T47D (cell line): ENCODE data around the gene KCNB1.

Source experiments
- DNase-seq, 2 experiments: peaks; one replicate each; pipeline versions ENCODE4 v3.0.0 to v3.0.0-alpha.2; 2011 to 2012; ENCODE audit warnings: low read depth in 1 of 2, low spot score in 1 of 2
- JUND ChIP-seq: IDR thresholded peaks from 2 replicates; pipeline ENCODE4 v1.6.1; 2012; ENCODE audit warnings: low read depth
- in situ Hi-C: cut with HindIII; loops from 2 replicates; pipeline ENCODE4 v1.10.0; 2016; ENCODE audit warnings: low sequenced_read_pairs, low pct_unique_long_range_greater_than_20kb

The KCNB1 gene

DNA sequence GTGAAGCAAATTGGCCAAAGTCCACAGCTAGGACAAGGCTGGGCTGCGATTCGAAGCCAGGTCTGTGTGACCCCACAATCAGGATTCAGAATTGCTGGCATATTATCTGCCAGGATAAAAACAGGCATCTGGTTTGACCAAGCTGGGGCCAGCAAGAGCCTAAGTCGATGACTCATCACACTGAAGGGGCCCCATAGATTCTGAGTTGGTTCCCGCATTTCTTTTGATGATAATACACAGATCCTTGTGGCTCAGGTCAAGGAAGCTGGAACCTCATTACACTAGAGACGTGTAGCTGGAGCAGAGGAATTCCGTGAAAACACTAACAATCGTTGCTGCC lies 6.5 kb downstream of the KCNB1 start:
- in situ Hi-C loops = no loop called here

DNA sequence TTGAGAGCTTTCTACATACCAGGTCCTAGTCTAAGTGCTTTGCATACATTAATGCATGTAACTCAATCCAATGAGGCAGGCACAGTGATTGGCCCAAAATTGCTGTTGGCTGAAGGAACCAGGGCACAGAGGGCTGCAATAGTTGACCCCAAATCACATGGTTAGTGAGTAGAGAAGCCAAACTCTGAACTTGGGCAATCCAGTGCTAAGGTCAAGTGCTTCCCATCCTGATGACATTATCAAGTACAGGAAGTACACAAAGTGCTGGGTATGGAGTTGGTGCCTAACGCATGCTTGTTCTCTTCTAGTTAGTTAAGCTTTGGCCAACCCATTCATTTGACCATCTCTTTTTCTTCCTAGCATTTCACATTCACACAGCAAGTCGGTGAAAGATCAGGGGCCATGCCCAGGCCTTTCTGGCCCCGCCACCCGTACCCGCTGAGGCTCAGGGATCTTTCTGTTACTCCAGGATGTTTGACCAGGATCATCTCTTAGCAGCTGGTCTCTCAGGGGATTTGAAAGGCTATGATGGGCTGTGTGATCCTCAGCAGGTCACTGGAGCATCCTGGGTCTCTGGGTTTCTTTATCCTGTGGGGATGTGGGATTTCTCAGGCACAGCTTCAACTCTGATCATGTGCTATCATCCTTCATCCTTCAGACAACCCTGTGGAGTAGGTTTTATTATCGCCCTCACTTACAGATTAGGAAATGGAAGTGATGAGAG lies 7.0 kb downstream of the KCNB1 start:
- in situ Hi-C loops = no loop called here
- TF ChIP-seq JUND = no peak
- no peak for DNase-seq

More for the DNA sequence above, 6.5 kb downstream of the KCNB1 start:
- TF ChIP-seq JUND = no peak
- no peak for DNase-seq

DNA sequence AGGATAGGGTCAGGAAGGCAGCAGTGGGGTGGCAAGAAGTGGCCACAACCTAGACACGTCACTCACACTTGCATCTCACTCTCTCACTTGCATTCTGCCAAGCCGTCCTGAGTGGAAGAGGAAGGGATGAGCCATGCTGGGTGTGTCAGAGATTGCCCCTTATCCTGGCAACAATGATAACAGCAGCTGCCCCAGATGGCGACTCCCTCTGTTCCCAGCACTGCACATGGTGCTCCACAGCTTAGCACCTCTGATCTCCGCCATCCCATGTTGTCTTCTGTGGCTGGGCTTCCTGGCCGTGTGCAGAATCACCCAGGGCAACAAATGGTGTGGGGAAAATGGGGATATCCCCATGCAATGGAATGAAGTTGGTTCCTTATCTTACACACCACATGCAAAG lies 11.1 kb downstream of the KCNB1 start:
- in situ Hi-C loops = no loop called here
- no peak for DNase-seq
- no peak for TF ChIP-seq JUND

DNA sequence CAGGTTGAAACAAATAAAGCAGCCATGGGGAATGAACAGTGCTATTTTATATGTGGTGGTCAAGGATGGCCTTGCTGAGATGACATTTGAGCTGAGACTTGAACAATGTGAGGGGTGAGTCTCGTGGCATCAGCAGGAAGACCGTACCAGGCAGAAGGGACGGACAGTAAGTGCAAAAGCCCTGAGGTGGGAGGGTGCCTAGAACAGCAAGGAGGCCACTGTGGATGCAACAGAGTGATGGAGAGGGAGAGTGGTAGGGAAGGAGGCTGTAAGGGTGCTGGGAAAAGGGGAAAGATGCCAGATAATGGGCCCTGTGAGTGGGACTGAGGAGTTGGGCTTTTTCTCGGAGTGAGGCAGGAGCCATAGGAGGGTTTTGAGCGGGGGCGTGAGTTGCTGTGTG lies 11.5 kb downstream of the KCNB1 start:
- TF ChIP-seq JUND = no peak
- DNase-seq = no peak
- in situ Hi-C loops = no loop called here

DNA sequence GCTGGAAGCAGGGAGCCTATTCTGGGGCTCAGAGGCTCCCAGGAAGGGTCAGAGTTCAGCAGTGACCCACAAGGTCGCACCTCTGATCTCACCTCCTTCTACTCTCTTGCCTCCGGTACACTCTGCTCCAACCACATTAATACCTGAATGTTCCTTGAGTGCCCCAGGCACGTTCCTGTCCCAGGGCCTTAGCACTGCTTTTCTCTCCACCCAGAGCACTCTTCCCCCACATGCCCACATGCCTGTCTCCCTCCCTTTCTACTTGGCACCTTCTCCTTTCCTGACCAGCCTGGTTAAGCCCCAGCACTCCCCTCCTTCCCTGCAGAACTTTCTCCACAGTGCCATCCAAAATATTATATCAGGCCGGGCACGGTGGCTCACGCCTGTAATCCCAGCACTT lies 13.4 kb downstream of the KCNB1 start:
- in situ Hi-C loops = no loop called here
- no peak for TF ChIP-seq JUND
- no peak for DNase-seq

DNA sequence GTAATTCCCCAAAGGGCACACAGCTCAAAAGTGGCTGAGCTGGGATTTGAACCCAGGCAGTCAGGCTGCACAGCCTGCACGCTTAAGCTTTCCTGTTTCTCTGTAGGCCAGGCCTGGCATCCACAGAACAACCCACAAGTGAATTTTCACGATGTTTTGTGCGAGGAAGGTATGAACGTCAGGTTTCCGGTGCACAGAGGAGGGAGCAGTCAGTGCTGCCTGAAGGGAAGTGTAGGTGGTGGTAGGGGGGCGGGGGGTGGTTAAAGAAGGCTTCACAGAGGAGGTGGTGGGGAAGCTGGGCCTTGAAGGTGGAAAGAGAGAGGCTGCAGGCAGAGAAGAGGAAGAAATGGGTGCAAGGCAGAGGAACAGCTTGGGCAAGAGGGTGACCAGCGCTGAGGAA lies 14.1 kb downstream of the KCNB1 start:
- in situ Hi-C loops = no loop called here
- DNase-seq = no peak
- no peak for TF ChIP-seq JUND

DNA sequence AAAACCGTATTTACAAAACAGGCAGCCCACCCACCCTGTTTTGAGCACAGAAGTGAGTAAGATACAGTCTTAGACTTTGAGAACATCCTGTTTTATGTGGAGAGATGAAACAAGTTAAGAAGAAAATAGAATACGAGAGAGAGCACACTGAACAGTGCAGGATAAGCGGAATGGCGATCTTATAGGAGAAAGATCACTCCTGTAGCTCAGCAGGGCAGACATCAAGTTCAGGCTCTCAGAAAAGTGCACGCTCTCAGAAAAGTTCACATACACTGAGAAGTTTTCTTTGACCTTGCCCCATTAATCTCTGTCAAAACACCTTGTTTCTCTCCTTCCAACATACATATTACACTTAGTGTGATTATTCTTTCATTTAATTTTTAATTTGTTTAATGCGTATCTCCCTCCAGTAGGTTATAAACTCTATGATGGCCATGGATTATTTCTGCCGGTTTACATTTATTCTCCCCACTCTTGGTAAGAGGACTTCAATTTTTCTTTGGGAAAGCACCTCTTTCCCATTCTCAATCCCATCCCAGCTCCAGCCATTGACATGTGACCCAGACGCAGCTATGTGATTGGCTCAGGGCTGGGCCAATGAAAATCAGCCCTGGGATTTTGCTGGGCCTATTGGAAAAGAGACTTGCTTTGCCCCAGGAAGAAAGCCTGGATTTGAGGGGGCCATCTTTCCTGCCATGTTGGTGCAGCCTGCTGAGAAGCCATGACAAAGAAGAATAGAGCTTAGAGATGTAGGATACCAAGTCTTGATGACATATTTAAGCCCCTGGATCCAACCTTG lies 16.2 kb downstream of the KCNB1 start:
- in situ Hi-C loops = no loop called here
- no peak for DNase-seq
- TF ChIP-seq JUND = no peak

DNA sequence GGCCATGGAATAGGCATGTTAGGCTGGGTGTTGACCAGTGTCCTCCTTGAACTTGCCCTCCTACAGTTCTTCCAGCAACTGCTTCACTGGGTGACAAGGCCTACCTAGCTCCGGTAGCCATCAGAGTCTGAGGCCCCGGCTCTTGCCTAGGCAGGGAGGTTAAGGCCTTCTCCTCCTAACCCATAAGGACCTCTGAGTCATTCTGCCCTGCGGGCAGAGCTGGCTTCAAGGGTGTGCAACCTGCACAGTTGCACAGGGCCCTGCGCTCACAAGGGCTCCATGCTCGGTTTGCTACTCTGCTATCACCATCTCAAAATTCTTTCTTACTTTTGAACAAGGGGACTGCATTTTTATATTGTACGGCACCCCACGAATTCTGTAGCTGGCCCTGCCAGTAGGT lies 17.9 kb downstream of the KCNB1 start:
- no peak for DNase-seq
- TF ChIP-seq JUND = no peak
- in situ Hi-C loops = no loop called here

DNA sequence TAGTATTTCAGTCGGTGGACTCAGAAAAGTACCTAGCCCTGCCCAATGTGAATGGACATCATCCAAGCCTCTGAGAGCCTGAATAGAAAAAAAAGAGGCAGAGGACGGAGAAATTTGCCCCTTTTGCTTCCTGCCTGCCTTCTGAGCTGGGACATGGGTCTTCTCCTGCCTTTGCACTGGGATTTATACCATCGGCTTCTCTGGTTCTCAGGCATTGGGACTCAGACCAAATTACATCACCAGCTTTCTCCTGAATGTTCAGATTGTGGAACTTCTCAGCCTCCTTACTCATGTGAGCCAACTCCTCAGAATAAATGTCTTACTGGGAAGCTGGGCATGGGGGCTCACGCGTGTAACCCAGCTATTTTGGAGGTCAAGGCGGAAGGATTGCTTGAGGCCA lies 19.8 kb downstream of the KCNB1 start:
- no peak for TF ChIP-seq JUND
- in situ Hi-C loops = no loop called here
- DNase-seq = no peak

DNA sequence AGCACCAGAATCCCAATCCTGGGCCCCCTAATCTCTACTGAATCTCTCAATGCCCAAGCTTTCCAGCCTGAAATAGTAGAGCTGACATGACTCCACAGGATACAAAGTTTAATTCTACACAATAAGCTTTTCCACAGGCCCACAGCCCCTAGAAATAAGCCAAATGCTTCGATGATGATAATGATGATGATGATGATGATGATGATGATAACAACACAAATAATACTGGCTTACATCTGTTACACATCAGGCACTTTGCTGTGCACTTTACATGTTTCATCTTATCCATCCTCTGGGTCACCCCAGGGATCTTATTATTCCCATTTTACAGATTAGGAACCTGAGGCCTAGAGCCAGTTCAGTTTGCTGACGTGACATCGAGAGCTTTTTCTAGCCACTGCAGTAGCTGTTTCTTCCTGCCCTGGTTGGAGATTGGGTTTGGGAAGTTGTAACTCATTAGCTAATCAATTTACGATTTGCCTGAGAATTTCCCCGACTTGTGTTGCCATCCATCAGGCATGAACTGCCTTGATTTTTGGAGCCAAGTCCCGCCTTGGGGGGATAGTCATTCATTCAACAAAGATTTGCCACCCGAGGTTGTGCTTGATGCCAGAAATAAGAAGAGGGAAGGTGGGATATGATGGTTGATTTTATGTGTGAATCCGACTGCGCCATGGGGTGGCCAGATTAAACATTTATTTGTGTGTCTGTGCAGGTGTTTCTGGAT lies 20.4 kb downstream of the KCNB1 start:
- TF ChIP-seq JUND = no peak
- no peak for DNase-seq
- in situ Hi-C loops = no loop called here

DNA sequence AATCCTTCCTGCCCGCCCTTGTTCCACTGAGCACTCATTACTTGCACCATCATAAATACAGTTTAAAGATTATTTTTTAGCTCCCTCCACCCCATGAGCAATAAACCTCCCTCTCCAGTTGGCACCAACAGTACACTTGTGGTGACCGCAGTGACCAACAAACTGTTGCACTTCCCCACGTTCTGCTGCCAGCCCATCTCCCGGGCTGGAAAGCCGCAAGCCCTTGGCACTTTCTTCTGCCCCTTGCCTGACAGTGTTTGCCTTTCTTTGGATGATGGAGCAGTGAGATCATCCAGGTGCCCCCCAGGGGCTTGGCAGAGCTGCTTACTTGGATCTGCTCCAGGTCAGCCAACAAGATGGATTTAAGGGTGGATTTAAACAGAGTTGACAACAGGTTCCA lies 21.6 kb downstream of the KCNB1 start:
- DNase-seq = peak; percentile 44 to 77
- TF ChIP-seq JUND = peak; percentile 66

DNA sequence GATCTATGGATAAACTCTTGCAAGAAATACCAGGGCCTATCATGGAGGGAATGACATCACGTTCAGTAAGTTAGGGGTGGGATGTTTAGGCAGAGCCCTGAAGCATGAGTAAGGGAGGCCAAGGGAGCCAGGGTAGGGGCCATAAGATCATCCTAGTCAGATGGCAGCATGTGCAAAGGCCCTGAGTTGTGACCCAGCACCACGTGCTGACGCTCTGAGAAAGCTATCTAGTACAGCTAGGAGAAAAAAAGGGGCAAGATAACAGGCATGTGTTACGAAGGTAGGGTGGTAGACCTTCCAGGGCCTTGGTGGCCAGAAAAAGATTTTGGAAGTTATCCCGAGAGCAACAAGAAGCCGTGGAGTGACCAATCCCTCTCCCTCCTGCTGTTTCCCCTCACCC lies 22.3 kb downstream of the KCNB1 start:
- DNase-seq = no peak
- in situ Hi-C loops = no loop called here
- TF ChIP-seq JUND = no peak

More for the DNA sequence above, 21.6 kb downstream of the KCNB1 start:
- in situ Hi-C loops = no loop called here

DNA sequence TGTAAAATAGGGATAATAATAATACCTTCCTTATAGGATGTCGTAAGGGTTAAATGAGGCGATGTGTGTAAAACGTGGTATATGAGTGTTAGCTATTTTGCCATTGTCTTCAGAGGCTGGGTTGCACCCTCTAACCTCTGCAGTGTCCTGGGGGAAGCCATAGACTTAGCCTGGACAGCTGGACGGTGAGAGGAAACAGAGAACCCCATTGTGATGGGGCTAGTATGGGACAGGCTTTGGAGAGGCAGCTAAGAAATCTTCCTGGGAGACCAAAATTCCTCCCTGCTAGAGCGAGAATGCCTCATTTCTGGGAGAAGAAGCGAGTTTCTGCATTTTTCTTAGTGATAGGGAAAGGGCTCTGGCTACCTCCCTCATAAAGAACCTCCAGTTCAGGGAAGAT lies 22.8 kb downstream of the KCNB1 start:
- no peak for TF ChIP-seq JUND
- DNase-seq = no peak
- in situ Hi-C loops = no loop called here
